Sigmoid colon (tissue), 7 donors: ENCODE results near the gene TP73. TPM values are rescaled to one million over a fixed set of nuclear protein-coding genes. Genes with fewer than 3 reads are reported as not detected.

ENCODE experiments used
- DNase-seq: peaks from one replicate; pipeline ENCODE4 v3.0.0-alpha.2; 2019
- H3K27ac ChIP-seq, 4 donors: fragments of 200-600 bp; sonication (generic); one replicate each; pipeline ENCODE4 v1.5.1; 2016 to 2019; ENCODE audit warnings: mild to moderate bottlenecking in 1 of 4
- H3K27me3 ChIP-seq, 3 donors: fragments of 200-600 bp; sonication (generic); one replicate each; pipeline ENCODE4 v1.5.1; 2019; ENCODE audit warnings: mild to moderate bottlenecking in 1 of 3
- H3K36me3 ChIP-seq, 4 donors: fragments of 200-600 bp; sonication (generic); one replicate each; pipeline ENCODE4 v1.5.1; 2016 to 2019
- H3K4me1 ChIP-seq, 4 donors: fragments of 200-600 bp; sonication (generic); one replicate each; pipeline ENCODE4 v1.5.1; 2017 to 2019
- H3K4me3 ChIP-seq, 4 donors: fragments of 200-600 bp; sonication (generic); one replicate each; pipeline ENCODE4 v1.5.1; 2017 to 2019; ENCODE audit warnings: mild to moderate bottlenecking in 2 of 4, moderate library complexity in 1 of 4
- H3K9me3 ChIP-seq, 4 donors: fragments of 200-600 bp in 3 of 4; sonication (generic) in 3 of 4; one replicate each; pipeline versions ENCODE4 v1.5.1 to v1.6.1; 2013 to 2019
- CTCF ChIP-seq, 4 experiments: fragments of 450-650 bp in 3 of 4; fragments of 200-600 bp in 1 of 4; IDR thresholded peaks; one replicate each; pipeline ENCODE4 v1.5.1; 2016 to 2019; ENCODE audit warnings: antibody characterized with exemption in 4 of 4, mild to moderate bottlenecking in 3 of 4, moderate library complexity in 2 of 4
- EP300 ChIP-seq, 4 donors: sonication (generic); formaldehyde crosslinking; IDR thresholded peaks; one replicate each; pipeline ENCODE4 v1.6.1; 2017; ENCODE audit warnings: antibody characterized with exemption in 4 of 4
- POLR2A ChIP-seq, 2 donors: fragments of 450-650 bp; IDR thresholded peaks; one replicate each; pipeline ENCODE4 v1.6.1; 2016; ENCODE audit warnings: antibody characterized with exemption in 2 of 2, mild to moderate bottlenecking in 2 of 2, moderate library complexity in 2 of 2
- POLR2AphosphoS5 ChIP-seq, 4 donors: sonication (generic); formaldehyde crosslinking; IDR thresholded peaks; one replicate each; pipeline ENCODE4 v1.6.1; 2017; ENCODE audit warnings: antibody characterized with exemption in 4 of 4
- WGBS, 2 donors: extraction: QIAGEN DNeasy Blood & Tissue Kit; methylation state at CpG; one replicate each; pipeline ENCODE4 v1.1.7; 2013; 5-methylcytosine and 5-hydroxymethylcytosine counted together
- intact Hi-C: fragments of 100-400 bp; cut with DNase I; formaldehyde crosslinking; loops from one replicate; pipeline ENCODE4 v1.15.1; 2023
- polyA plus RNA-seq, 3 donors: library from polyadenylated mRNA; stranded (reverse); fragments of 200-250 nt; gene quantifications; one replicate each; pipeline ENCODE4 v1.2.3, GENCODE V29; 2013
- total RNA-seq, 4 donors: library from RNA; depleted of rRNA; stranded (reverse); fragments of >200 nt; gene quantifications; one replicate each; pipeline ENCODE4 v1.1.0, GENCODE V29; 2016
- donor health status: healthy with polysubstance abuse.
- donor health status: Bipolar disorder and iron deficiency.
- donor health status: healthy.

TP73 gene
- total and polyA plus RNA-seq, 7 donors, result 0.22 to 0.69 TPM; not detected in 5

GRCh38 chr1:3776231-3776961 is 124.1 kb downstream of the TP73 start:
- no peaks in the 10 kb centered on the region for H3K27me3 ChIP-seq
- intact Hi-C loops, result no loop called here
- H3K4me3 ChIP-seq, result no peak overlapping the region
- peaks cover 9 to 33% (median 24%) of the 10 kb centered on the region in 4 donors for H3K36me3 ChIP-seq
- no peak for DNase-seq
- no peaks in the 10 kb centered on the region for H3K9me3 ChIP-seq
- WGBS, 2 donors, result 60 to 78% methylated on average over 21 of the region's 21 CpGs
- TF ChIP-seq POLR2AphosphoS5 (IDR thresholded peaks at IDR 0.05) (no peak), EP300 (IDR thresholded peaks at IDR 0.05) (no peak), POLR2A (IDR thresholded peaks at IDR 0.05) (no peak), CTCF (IDR thresholded peaks at IDR 0.05) (no peak)
- H3K27ac ChIP-seq, result no peak overlapping the region
- H3K4me1 ChIP-seq, result peaks cover 0 to 33% (median 27%) of the 10 kb centered on the region in 4 donors

- 83 to 89% methylated on average over 10 of the region's 10 CpGs for WGBS, 2 donors
- H3K27ac ChIP-seq, result no peak overlapping the region
These were observed 124.8 kb downstream of the TP73 start for GRCh38 chr1:3777078-3777547.

GRCh38 chr1:3777647-3778589 is 125.6 kb downstream of the TP73 start:
- Histone ChIP-seq H3K27me3 (no peaks in the 10 kb centered on the region), H3K4me1 (peaks cover 0 to 20% (median 16%) of the 10 kb centered on the region in 4 donors), H3K36me3 (peaks cover 14 to 48% (median 39%) of the 10 kb centered on the region in 4 donors), H3K27ac (no peak overlapping the region), H3K4me3 (no peak overlapping the region), H3K9me3 (no peaks in the 10 kb centered on the region)
- DNase-seq, result no peak
- intact Hi-C loops, result no loop called here
- WGBS, 2 donors, result 89% methylated on average over 20 of the region's 20 CpGs
- TF ChIP-seq CTCF (IDR thresholded peaks at IDR 0.05), result no peak
- TF ChIP-seq POLR2A (IDR thresholded peaks at IDR 0.05), result no peak
- TF ChIP-seq POLR2AphosphoS5 (IDR thresholded peaks at IDR 0.05), result no peak
- TF ChIP-seq EP300 (IDR thresholded peaks at IDR 0.05), result no peak

More at GRCh38 chr1:3777078-3777547, 124.8 kb downstream of the TP73 start:
- H3K9me3 ChIP-seq, result no peaks in the 10 kb centered on the region
- H3K4me3 ChIP-seq, result no peak overlapping the region
- DNase-seq, result no peak
- peaks cover 14 to 40% (median 31%) of the 10 kb centered on the region in 4 donors for H3K36me3 ChIP-seq
- peaks cover 0 to 26% (median 20%) of the 10 kb centered on the region in 4 donors for H3K4me1 ChIP-seq
- no peak for TF ChIP-seq POLR2AphosphoS5 (IDR thresholded peaks at IDR 0.05)
- intact Hi-C loops, result no loop called here
- no peaks in the 10 kb centered on the region for H3K27me3 ChIP-seq

GRCh38 chr1:3778590-3779264 is 126.4 kb downstream of the TP73 start:
- TF ChIP-seq POLR2A (IDR thresholded peaks at IDR 0.05) (no peak), POLR2AphosphoS5 (IDR thresholded peaks at IDR 0.05) (no peak), EP300 (IDR thresholded peaks at IDR 0.05) (no peak), CTCF (IDR thresholded peaks at IDR 0.05) (no peak)
- DNase-seq, result no peak
- WGBS, 2 donors, result 83 to 85% methylated on average over 14 of the region's 14 CpGs
- Histone ChIP-seq H3K36me3 (peaks cover 14 to 56% (median 44%) of the 10 kb centered on the region in 4 donors), H3K27me3 (no peaks in the 10 kb centered on the region), H3K4me1 (peaks cover 0 to 15% (median 10%) of the 10 kb centered on the region in 4 donors), H3K27ac (no peak overlapping the region), H3K4me3 (no peak overlapping the region), H3K9me3 (no peaks in the 10 kb centered on the region)
- intact Hi-C loops, result no loop called here
